Vein endothelial cell (primary cell): Measurements from ENCODE around the gene USP46. TPM values are rescaled to one million over a fixed set of nuclear protein-coding genes. Genes with fewer than 3 reads are reported as not detected.

Experiments
- total RNA-seq: library from RNA; depleted of rRNA; stranded (reverse); fragments of >200 nt; gene quantifications from 2 replicates; pipeline ENCODE4 v1.2.3, GENCODE V29; 2012

USP46 gene
- 11.8 and 16.5 TPM in 2 replicates for total RNA-seq

GRCh38 chr4:52659001-52659721 is at the start of gene USP46:
Gene USP46 (minus strand): TSS chr4:52659301. CDS start chr4:52659150, 151 bp downstream.

Other genes with a start within 250 kb of the USP46 start
- 0.10 TPM in 1 of 2 replicates, not detected in the other for gene ERVMER34-1, start 92.1 kb upstream of the USP46 start, total RNA-seq
- gene RASL11B, start 203.0 kb upstream of the USP46 start, total RNA-seq = not detected in 2 replicates